ENCODE measurements around the gene IGFBP7.

Gene IGFBP7

DNA sequence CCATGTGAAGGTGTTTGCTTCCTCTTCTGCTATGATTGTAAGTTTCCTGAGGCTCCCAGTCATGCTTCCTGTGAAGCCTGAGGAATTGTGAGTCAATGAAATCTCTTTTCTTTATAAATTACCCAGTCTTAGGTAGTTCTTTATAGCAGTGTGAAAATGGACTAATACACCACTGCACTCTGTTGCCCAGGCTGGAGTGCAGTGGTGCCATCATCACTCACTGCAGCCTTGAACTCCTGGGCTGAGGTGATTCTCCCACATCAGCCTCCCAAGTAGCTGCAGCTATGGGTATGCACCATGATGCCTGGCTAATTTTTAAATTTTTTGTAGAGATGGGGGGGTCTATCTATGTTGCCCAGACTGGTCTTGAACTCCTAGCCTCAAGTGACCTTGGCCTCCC is 15.8 kb upstream of the IGFBP7 start:
- H2AFZ ChIP-seq, result no peak overlapping the region
- no peak overlapping the region for H3K4me2 ChIP-seq (ENCODE audit: low read length)
- H3K27me3 ChIP-seq (ENCODE audit: control insufficient read depth, insufficient read depth, low read length), result no peaks in the 10 kb centered on the region
- no peak overlapping the region for H3K9ac ChIP-seq
- no peaks in the 10 kb centered on the region for H3K79me2 ChIP-seq
- H3K4me1 ChIP-seq, result no peaks in the 10 kb centered on the region
- TF ChIP-seq, protein P1, sequence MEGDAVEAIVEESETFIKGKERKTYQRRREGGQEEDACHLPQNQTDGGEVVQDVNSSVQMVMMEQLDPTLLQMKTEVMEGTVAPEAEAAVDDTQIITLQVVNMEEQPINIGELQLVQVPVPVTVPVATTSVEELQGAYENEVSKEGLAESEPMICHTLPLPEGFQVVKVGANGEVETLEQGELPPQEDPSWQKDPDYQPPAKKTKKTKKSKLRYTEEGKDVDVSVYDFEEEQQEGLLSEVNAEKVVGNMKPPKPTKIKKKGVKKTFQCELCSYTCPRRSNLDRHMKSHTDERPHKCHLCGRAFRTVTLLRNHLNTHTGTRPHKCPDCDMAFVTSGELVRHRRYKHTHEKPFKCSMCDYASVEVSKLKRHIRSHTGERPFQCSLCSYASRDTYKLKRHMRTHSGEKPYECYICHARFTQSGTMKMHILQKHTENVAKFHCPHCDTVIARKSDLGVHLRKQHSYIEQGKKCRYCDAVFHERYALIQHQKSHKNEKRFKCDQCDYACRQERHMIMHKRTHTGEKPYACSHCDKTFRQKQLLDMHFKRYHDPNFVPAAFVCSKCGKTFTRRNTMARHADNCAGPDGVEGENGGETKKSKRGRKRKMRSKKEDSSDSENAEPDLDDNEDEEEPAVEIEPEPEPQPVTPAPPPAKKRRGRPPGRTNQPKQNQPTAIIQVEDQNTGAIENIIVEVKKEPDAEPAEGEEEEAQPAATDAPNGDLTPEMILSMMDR (IDR thresholded peaks at IDR 0.05), result no peak
- H3K9me3 ChIP-seq (ENCODE audit: control insufficient read depth, low read length), result no peaks in the 10 kb centered on the region
- H3K27ac ChIP-seq, result no peak overlapping the region
- no peaks in the 10 kb centered on the region for H3K36me3 ChIP-seq (ENCODE audit: control insufficient read depth, insufficient read depth, low read length)
- H3K4me3 ChIP-seq (ENCODE audit: low read depth, low read length), result no peak overlapping the region

DNA sequence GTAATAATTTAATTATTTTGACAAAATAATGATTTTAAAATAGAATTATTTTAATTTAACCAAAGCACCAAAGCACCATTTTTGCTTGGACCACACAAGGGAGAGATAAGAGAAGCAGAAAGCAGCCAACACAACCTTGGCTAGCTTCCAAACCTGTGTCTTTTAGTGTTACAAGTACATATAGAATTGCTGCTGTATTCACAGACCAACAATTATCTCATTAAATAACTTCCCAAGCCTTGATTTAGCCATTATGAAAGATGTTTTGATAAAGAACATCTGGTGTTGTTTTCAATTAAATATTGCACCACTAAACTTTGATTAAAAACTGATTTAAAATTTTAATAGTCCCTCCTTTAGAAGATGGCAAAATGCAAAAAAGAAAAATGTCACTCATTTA is 14.0 kb upstream of the IGFBP7 start:
- TF ChIP-seq, protein P1 (IDR thresholded peaks at IDR 0.05), result no peak
- H3K4me3 ChIP-seq (ENCODE audit: low read depth, low read length), result no peak overlapping the region

DNA sequence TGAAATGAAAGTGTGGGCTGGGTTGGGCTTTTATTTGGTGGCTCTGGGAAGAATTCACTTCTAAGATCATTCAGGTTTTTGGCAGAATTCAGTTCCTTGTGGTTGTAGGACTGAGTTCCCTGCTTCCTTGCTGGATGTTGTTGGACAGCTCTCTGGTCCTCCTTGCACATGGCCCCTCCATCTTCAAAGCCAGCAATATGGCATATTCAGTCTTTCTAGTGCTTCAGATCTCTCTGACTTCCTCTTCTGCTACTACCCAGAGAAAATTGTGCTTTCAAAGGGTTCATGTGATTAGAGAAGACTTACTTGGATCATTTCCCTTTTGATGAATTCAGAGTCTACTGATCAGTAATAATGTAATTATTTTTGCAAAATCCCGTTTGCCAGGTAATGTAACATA is 12.8 kb upstream of the IGFBP7 start:
- H3K36me3 ChIP-seq (ENCODE audit: control insufficient read depth, insufficient read depth, low read length), result no peaks in the 10 kb centered on the region
- H3K4me2 ChIP-seq (ENCODE audit: low read length), result no peak overlapping the region
- no peak overlapping the region for H3K27ac ChIP-seq
- TF ChIP-seq, protein P1 (IDR thresholded peaks at IDR 0.05), result no peak
- H3K27me3 ChIP-seq (ENCODE audit: control insufficient read depth, insufficient read depth, low read length), result no peaks in the 10 kb centered on the region
- H3K9me3 ChIP-seq (ENCODE audit: control insufficient read depth, low read length), result no peaks in the 10 kb centered on the region
- H3K4me3 ChIP-seq (ENCODE audit: low read depth, low read length), result no peak overlapping the region
- no peak overlapping the region for H2AFZ ChIP-seq
- no peaks in the 10 kb centered on the region for H3K79me2 ChIP-seq
- no peak overlapping the region for H3K9ac ChIP-seq
- no peaks in the 10 kb centered on the region for H3K4me1 ChIP-seq

More for the DNA sequence above, 14.0 kb upstream of the IGFBP7 start:
- no peak overlapping the region for H3K4me2 ChIP-seq (ENCODE audit: low read length)
- H3K79me2 ChIP-seq, result no peaks in the 10 kb centered on the region
- no peaks in the 10 kb centered on the region for H3K36me3 ChIP-seq (ENCODE audit: control insufficient read depth, insufficient read depth, low read length)
- H3K4me1 ChIP-seq, result no peaks in the 10 kb centered on the region
- H2AFZ ChIP-seq, result no peak overlapping the region
- H3K27ac ChIP-seq, result no peak overlapping the region
- H3K9me3 ChIP-seq (ENCODE audit: control insufficient read depth, low read length), result no peaks in the 10 kb centered on the region
- no peaks in the 10 kb centered on the region for H3K27me3 ChIP-seq (ENCODE audit: control insufficient read depth, insufficient read depth, low read length)
- H3K9ac ChIP-seq, result no peak overlapping the region

DNA sequence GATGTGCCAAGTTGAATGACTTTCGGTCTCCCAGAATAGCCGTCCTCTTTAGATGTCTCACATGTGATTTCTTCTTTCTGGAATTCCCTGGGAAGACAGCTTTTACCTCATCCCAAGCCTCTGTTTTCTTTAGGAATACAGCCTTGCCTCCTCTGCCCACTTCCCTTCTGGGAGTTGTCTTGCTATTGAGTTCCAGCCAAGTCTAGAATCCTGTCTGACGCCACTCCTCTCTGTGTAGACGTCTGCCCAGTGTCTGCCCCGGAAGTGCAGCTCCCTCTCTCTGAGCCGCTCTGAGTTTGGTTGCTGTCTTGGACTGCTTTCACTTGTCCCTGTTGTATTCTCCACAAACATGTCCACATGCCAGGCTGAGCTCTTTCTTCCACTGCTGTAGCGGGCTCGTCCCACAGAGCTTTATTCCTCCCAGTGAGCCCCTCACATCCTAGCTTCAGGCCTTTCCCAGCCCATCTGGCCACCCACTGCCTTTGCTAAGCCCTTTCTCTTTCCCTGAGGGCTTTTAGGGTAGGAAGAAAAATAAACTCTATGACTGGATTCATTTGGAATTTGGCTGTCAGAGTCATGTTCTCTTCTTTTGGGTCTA is 9.0 kb upstream of the IGFBP7 start:
- H3K27ac ChIP-seq, result peak overlapping the region; percentile 29
- H3K4me1 ChIP-seq, result no peaks in the 10 kb centered on the region
- TF ChIP-seq, protein P1 (IDR thresholded peaks at IDR 0.05), result no peak
- H3K79me2 ChIP-seq, result no peaks in the 10 kb centered on the region
- no peaks in the 10 kb centered on the region for H3K36me3 ChIP-seq (ENCODE audit: control insufficient read depth, insufficient read depth, low read length)
- no peak overlapping the region for H2AFZ ChIP-seq
- H3K9ac ChIP-seq, result no peak overlapping the region
- no peaks in the 10 kb centered on the region for H3K9me3 ChIP-seq (ENCODE audit: control insufficient read depth, low read length)
- no peaks in the 10 kb centered on the region for H3K27me3 ChIP-seq (ENCODE audit: control insufficient read depth, insufficient read depth, low read length)
- H3K4me3 ChIP-seq (ENCODE audit: low read depth, low read length), result no peak overlapping the region
- H3K4me2 ChIP-seq (ENCODE audit: low read length), result no peak overlapping the region

DNA sequence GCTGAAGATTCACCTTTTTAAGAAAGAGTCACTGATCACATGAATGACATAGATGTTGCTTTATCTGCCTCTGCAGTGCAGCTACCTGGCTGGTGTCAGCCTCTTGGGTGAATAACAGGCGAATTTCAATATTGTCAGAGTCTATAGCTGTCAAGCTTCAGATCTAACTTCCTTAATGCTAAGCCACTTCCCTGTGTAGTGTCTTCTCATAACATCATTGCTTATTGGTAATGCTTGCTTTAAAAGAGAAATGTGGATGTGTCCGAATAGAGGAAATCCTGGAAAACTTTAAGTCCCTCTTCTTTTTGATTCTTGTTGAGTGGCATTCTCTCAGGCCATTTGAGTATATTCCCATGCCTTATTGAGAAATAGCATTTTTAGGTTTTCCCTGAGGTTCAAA is 7.3 kb upstream of the IGFBP7 start:
- no peaks in the 10 kb centered on the region for H3K27me3 ChIP-seq (ENCODE audit: control insufficient read depth, insufficient read depth, low read length)
- H2AFZ ChIP-seq, result no peak overlapping the region
- H3K36me3 ChIP-seq (ENCODE audit: control insufficient read depth, insufficient read depth, low read length), result no peaks in the 10 kb centered on the region
- no peaks in the 10 kb centered on the region for H3K79me2 ChIP-seq
- no peak overlapping the region for H3K4me3 ChIP-seq (ENCODE audit: low read depth, low read length)
- no peak overlapping the region for H3K9ac ChIP-seq
- H3K4me1 ChIP-seq, result no peaks in the 10 kb centered on the region
- TF ChIP-seq, protein P1 (IDR thresholded peaks at IDR 0.05), result no peak
- no peaks in the 10 kb centered on the region for H3K9me3 ChIP-seq (ENCODE audit: control insufficient read depth, low read length)
- H3K4me2 ChIP-seq (ENCODE audit: low read length), result no peak overlapping the region
- H3K27ac ChIP-seq, result no peak overlapping the region
